ENCODE results near the gene TRMT2A.

TRMT2A gene

DNA sequence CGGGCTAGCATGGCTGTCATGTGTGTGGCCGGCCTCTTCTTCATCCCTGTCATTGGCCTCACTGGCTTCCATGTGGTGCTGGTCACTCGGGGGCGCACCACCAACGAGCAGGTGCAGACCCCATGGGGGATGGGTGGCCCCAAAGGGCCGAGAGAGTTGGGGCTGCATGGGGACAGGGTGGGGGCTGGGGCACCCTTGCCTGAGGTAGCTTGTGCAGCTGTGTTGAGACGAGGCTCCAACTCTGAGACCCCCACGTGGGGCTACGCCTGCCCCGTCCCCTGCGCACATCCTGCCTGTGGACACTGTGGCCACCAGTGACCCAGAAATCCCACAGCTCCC is 23.1 kb upstream of the TRMT2A start:
- Histone ChIP-seq H3K27ac (ENCODE audit: low read depth, low read length) (no peak overlapping the region), H3K79me2 (ENCODE audit: insufficient read depth, low read length) (no peaks in the 10 kb centered on the region), H3K9me2 (replicated peaks; ENCODE audit: insufficient read depth, low read length) (no peaks in the 10 kb centered on the region), H3K36me3 (ENCODE audit: low read length) (no peaks in the 10 kb centered on the region), H3K27me3 (ENCODE audit: low read length) (no peaks in the 10 kb centered on the region), H3K4me2 (ENCODE audit: low read depth, low read length, poor library complexity, severe bottlenecking) (no peak overlapping the region), H2AFZ (ENCODE audit: low read depth, low read length, severe bottlenecking) (no peak overlapping the region), H4K20me1 (ENCODE audit: low read depth, low read length) (no peaks in the 10 kb centered on the region), H3K4me3 (ENCODE audit: insufficient read depth, low read length, poor library complexity, severe bottlenecking) (no peak overlapping the region), H3K9ac (ENCODE audit: low read length) (no peak overlapping the region), H3K9me3 (ENCODE audit: insufficient read depth, low read length) (no peaks in the 10 kb centered on the region), H3F3A (ENCODE audit: insufficient read depth) (no peaks in the 10 kb centered on the region)
- TF ChIP-seq, protein P1, sequence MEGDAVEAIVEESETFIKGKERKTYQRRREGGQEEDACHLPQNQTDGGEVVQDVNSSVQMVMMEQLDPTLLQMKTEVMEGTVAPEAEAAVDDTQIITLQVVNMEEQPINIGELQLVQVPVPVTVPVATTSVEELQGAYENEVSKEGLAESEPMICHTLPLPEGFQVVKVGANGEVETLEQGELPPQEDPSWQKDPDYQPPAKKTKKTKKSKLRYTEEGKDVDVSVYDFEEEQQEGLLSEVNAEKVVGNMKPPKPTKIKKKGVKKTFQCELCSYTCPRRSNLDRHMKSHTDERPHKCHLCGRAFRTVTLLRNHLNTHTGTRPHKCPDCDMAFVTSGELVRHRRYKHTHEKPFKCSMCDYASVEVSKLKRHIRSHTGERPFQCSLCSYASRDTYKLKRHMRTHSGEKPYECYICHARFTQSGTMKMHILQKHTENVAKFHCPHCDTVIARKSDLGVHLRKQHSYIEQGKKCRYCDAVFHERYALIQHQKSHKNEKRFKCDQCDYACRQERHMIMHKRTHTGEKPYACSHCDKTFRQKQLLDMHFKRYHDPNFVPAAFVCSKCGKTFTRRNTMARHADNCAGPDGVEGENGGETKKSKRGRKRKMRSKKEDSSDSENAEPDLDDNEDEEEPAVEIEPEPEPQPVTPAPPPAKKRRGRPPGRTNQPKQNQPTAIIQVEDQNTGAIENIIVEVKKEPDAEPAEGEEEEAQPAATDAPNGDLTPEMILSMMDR (IDR thresholded peaks at IDR 0.05; ENCODE audit: insufficient read depth, low read length, poor library complexity, severe bottlenecking), result no peak
- TF ChIP-seq EZH2phosphoT487 (conservative IDR thresholded peaks at IDR 0.05; ENCODE audit: low read length), result no peak

DNA sequence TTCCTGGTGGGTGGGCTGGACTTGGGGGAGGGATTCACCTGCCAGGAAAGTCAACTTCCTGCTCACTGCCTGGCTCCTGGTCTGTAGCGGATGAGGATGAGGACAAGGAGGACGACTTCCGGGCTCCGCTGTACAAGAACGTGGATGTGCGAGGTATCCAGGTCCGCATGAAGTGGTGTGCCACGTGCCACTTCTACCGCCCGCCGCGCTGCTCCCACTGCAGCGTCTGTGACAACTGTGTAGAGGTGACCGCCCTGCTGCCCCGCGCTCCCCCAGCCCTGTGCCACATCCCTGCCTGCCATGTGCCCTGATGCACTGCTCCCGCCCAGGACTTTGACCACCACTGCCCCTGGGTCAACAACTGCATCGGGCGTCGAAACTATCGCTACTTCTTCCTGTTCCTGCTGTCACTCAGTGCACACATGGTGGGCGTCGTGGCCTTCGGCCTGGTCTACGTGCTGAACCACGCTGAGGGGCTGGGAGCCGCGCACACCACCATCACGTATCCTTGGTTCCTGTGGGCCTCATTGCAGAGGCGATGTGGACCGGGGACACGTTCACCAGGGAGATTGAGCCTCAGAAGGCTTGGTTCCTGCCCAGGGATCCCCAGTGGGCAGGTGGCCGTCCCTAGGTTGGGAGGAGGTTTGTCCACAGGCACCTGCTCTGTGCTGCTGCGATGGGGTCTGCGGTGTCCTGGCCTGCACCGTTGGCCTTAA is 22.5 kb upstream of the TRMT2A start:
- no peaks in the 10 kb centered on the region for H3K27me3 ChIP-seq (ENCODE audit: low read length)
- TF ChIP-seq, protein P1 (IDR thresholded peaks at IDR 0.05; ENCODE audit: insufficient read depth, low read length, poor library complexity, severe bottlenecking), result no peak
- no peak for TF ChIP-seq EZH2phosphoT487 (conservative IDR thresholded peaks at IDR 0.05; ENCODE audit: low read length)
- H3K9me3 ChIP-seq (ENCODE audit: insufficient read depth, low read length), result no peaks in the 10 kb centered on the region
- H3K27ac ChIP-seq (ENCODE audit: low read depth, low read length), result no peak overlapping the region
- no peaks in the 10 kb centered on the region for H3F3A ChIP-seq (ENCODE audit: insufficient read depth)
- no peak overlapping the region for H3K4me3 ChIP-seq (ENCODE audit: insufficient read depth, low read length, poor library complexity, severe bottlenecking)
- no peak overlapping the region for H3K4me2 ChIP-seq (ENCODE audit: low read depth, low read length, poor library complexity, severe bottlenecking)
- H3K79me2 ChIP-seq (ENCODE audit: insufficient read depth, low read length), result no peaks in the 10 kb centered on the region
- no peak overlapping the region for H2AFZ ChIP-seq (ENCODE audit: low read depth, low read length, severe bottlenecking)
- H4K20me1 ChIP-seq (ENCODE audit: low read depth, low read length), result no peaks in the 10 kb centered on the region
- H3K36me3 ChIP-seq (ENCODE audit: low read length), result no peaks in the 10 kb centered on the region
- H3K9me2 ChIP-seq (replicated peaks; ENCODE audit: insufficient read depth, low read length), result no peaks in the 10 kb centered on the region
- H3K9ac ChIP-seq (ENCODE audit: low read length), result no peak overlapping the region

DNA sequence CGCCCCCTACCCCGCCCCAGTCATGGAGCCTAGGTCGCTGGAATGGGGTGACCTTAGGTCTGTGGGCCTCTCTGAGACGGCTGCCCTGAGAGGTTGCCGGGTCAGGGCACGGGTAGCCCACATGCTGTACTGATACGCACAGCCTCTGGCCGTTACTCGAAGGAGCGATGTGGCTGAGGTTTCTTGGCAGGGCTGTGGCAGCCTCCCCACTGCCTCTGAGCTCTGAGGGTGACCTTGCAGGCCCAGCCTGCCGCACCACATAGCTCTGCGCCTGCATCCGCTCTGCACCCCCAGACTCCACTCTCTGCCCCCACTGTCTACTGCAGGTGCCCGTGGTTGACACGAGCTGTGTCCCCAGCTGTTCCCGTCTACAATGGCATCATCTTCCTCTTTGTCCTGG is 21.8 kb upstream of the TRMT2A start:
- H3K79me2 ChIP-seq (ENCODE audit: insufficient read depth, low read length), result no peaks in the 10 kb centered on the region
- H3K36me3 ChIP-seq (ENCODE audit: low read length), result no peaks in the 10 kb centered on the region
- no peaks in the 10 kb centered on the region for H4K20me1 ChIP-seq (ENCODE audit: low read depth, low read length)
- no peak overlapping the region for H2AFZ ChIP-seq (ENCODE audit: low read depth, low read length, severe bottlenecking)
- no peaks in the 10 kb centered on the region for H3K27me3 ChIP-seq (ENCODE audit: low read length)
- H3F3A ChIP-seq (ENCODE audit: insufficient read depth), result no peaks in the 10 kb centered on the region
- no peak overlapping the region for H3K4me2 ChIP-seq (ENCODE audit: low read depth, low read length, poor library complexity, severe bottlenecking)
- H3K9me2 ChIP-seq (replicated peaks; ENCODE audit: insufficient read depth, low read length), result no peaks in the 10 kb centered on the region
- no peaks in the 10 kb centered on the region for H3K9me3 ChIP-seq (ENCODE audit: insufficient read depth, low read length)
- H3K4me3 ChIP-seq (ENCODE audit: insufficient read depth, low read length, poor library complexity, severe bottlenecking), result no peak overlapping the region
- H3K9ac ChIP-seq (ENCODE audit: low read length), result no peak overlapping the region
- no peak overlapping the region for H3K27ac ChIP-seq (ENCODE audit: low read depth, low read length)
- TF ChIP-seq, protein P1 (IDR thresholded peaks at IDR 0.05; ENCODE audit: insufficient read depth, low read length, poor library complexity, severe bottlenecking), result no peak
- no peak for TF ChIP-seq EZH2phosphoT487 (conservative IDR thresholded peaks at IDR 0.05; ENCODE audit: low read length)

All from SU-DHL-6 (cell line).